ENCODE measurements around the gene NSMF.

The NSMF gene

GRCh38 chr9:137480686-137481683 lies 21.9 kb upstream of the NSMF start:
- no peaks in the 10 kb centered on the region; the same call in 1 of the 2 replicates for H3K9me3 ChIP-seq (ENCODE audit: insufficient read depth, low read length)
- no peak for TF ChIP-seq EZH2phosphoT487 (IDR thresholded peaks at IDR 0.05; ENCODE audit: low read depth)
- TF ChIP-seq, protein P1, sequence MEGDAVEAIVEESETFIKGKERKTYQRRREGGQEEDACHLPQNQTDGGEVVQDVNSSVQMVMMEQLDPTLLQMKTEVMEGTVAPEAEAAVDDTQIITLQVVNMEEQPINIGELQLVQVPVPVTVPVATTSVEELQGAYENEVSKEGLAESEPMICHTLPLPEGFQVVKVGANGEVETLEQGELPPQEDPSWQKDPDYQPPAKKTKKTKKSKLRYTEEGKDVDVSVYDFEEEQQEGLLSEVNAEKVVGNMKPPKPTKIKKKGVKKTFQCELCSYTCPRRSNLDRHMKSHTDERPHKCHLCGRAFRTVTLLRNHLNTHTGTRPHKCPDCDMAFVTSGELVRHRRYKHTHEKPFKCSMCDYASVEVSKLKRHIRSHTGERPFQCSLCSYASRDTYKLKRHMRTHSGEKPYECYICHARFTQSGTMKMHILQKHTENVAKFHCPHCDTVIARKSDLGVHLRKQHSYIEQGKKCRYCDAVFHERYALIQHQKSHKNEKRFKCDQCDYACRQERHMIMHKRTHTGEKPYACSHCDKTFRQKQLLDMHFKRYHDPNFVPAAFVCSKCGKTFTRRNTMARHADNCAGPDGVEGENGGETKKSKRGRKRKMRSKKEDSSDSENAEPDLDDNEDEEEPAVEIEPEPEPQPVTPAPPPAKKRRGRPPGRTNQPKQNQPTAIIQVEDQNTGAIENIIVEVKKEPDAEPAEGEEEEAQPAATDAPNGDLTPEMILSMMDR (IDR thresholded peaks at IDR 0.05; ENCODE audit: low read depth, low read length) = no peak
- no peaks in the 10 kb centered on the region for H3K36me3 ChIP-seq (replicated peaks; ENCODE audit: low read depth, low read length)
- no peak overlapping the region for H2AFZ ChIP-seq (ENCODE audit: low read depth, low read length)
- H4K20me1 ChIP-seq (ENCODE audit: insufficient read depth, low read length) = no peaks in the 10 kb centered on the region
- H3K9ac ChIP-seq (ENCODE audit: low read length) = no peak overlapping the region
- no peaks in the 10 kb centered on the region for H3K79me2 ChIP-seq (ENCODE audit: low read length)
- no peaks in the 10 kb centered on the region for H3K27me3 ChIP-seq (ENCODE audit: low read depth, low read length)
- H3K4me1 ChIP-seq (ENCODE audit: low read length) = no peaks in the 10 kb centered on the region
- H3K4me2 ChIP-seq (ENCODE audit: low read length) = no peak overlapping the region
- no peak overlapping the region for H3K27ac ChIP-seq (ENCODE audit: low read length)
- H3K4me3 ChIP-seq (ENCODE audit: low read length) = no peak overlapping the region

- no peak for TF ChIP-seq EZH2phosphoT487 (IDR thresholded peaks at IDR 0.05; ENCODE audit: low read depth)
- TF ChIP-seq, protein P1 (IDR thresholded peaks at IDR 0.05; ENCODE audit: low read depth, low read length) = no peak
- H3K4me3 ChIP-seq (ENCODE audit: low read length) = no peak overlapping the region
- no peaks in the 10 kb centered on the region for H3K36me3 ChIP-seq (replicated peaks; ENCODE audit: low read depth, low read length)
- no peaks in the 10 kb centered on the region for H4K20me1 ChIP-seq (ENCODE audit: insufficient read depth, low read length)
- H3K9ac ChIP-seq (ENCODE audit: low read length) = no peak overlapping the region
- H3K27me3 ChIP-seq (ENCODE audit: low read depth, low read length) = no peaks in the 10 kb centered on the region
- H3K79me2 ChIP-seq (ENCODE audit: low read length) = no peaks in the 10 kb centered on the region
- H3K9me3 ChIP-seq (ENCODE audit: insufficient read depth, low read length) = no peaks in the 10 kb centered on the region; the same call in 1 of the 2 replicates
- H3K27ac ChIP-seq (ENCODE audit: low read length) = no peak overlapping the region
- H3K4me2 ChIP-seq (ENCODE audit: low read length) = no peak overlapping the region
- no peak overlapping the region for H2AFZ ChIP-seq (ENCODE audit: low read depth, low read length)
- H3K4me1 ChIP-seq (ENCODE audit: low read length) = no peaks in the 10 kb centered on the region
Measured at GRCh38 chr9:137479892-137480685, 21.0 kb upstream of the NSMF start.

GRCh38 chr9:137478962-137479861 lies 20.1 kb upstream of the NSMF start:
- no peaks in the 10 kb centered on the region; the same call in 1 of the 2 replicates for H3K9me3 ChIP-seq (ENCODE audit: insufficient read depth, low read length)
- TF ChIP-seq, protein P1 (IDR thresholded peaks at IDR 0.05; ENCODE audit: low read depth, low read length) = no peak
- TF ChIP-seq EZH2phosphoT487 (IDR thresholded peaks at IDR 0.05; ENCODE audit: low read depth) = no peak
- H3K4me1 ChIP-seq (ENCODE audit: low read length) = no peaks in the 10 kb centered on the region
- H3K79me2 ChIP-seq (ENCODE audit: low read length) = no peaks in the 10 kb centered on the region
- no peaks in the 10 kb centered on the region for H3K27me3 ChIP-seq (ENCODE audit: low read depth, low read length)
- H3K9ac ChIP-seq (ENCODE audit: low read length) = no peak overlapping the region
- no peaks in the 10 kb centered on the region for H4K20me1 ChIP-seq (ENCODE audit: insufficient read depth, low read length)
- no peak overlapping the region for H3K4me3 ChIP-seq (ENCODE audit: low read length)
- no peak overlapping the region for H3K27ac ChIP-seq (ENCODE audit: low read length)
- H3K36me3 ChIP-seq (replicated peaks; ENCODE audit: low read depth, low read length) = no peaks in the 10 kb centered on the region
- no peak overlapping the region for H3K4me2 ChIP-seq (ENCODE audit: low read length)
- H2AFZ ChIP-seq (ENCODE audit: low read depth, low read length) = no peak overlapping the region
